CMK (cell line): ENCODE measurements around the gene FBRSL1.
A peak's percentile ranks its signal among the peaks of the same experiment; 100 is the strongest.

ENCODE experiments used
- DNase-seq: peaks from one replicate; pipeline ENCODE4 v3.0.0-alpha.2; 2010; ENCODE audit warnings: low read depth

FBRSL1 gene

DNA sequence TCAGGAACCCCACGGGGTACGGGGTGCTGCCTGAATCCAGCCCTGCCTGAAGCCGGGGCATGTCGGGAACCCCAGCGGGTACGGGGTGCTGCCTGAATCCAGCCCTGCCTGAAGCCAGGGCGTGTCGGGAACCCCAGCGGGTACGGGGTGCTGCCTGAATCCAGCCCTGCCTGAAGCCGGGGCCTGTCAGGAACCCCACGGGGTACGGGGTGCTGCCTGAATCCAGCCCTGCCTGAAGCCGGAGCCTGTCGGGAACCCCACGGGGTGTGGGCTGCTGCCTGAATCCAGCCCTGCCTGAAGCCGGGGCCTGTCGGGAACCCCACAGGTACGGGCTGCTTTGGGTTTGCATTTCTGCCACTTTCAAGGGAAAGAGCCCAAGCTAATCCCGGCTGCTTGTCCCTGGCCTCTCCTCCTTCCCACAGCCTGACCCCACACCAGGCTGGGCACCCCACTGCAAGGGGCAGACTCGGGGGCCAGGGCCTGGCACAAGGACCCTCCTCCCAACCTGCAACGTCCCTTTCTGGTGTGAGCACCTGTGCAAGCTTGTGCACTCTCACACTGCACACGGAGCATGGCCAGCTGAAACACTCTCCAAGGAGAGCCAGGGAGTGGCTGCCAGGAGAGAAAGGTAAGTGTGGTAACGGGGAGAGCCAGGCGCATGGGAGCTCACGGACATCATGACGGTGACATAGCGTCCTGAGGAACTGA, 5.6 kb upstream of the FBRSL1 start:
- no peak for DNase-seq

GRCh38 chr12:132484891-132485441, 5.0 kb upstream of the FBRSL1 start:
- no peak for DNase-seq

DNA sequence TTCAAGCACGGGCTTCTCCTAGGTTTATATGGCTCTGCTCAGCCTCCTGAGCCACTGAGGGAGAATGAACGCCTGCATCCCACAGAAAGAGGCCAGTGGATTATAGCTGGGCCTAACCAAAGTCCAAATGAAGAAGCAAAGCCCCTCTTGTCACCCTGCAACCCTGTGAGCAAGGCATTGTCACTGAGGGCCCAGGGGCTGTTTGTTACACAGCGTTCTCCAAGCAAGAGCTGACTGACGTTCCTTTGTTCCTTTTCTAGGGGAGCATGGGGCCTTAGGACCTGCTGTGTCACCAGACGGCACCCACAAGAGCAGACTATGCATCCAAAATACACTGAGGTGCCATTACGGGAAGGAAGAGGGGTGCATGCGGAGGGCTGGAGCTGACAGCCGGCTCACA, 4.3 kb upstream of the FBRSL1 start:
- no peak for DNase-seq

GRCh38 chr12:132486168-132486567, 3.8 kb upstream of the FBRSL1 start:
- no peak for DNase-seq

- DNase-seq = no peak
Observed at GRCh38 chr12:132486576-132486975, 3.4 kb upstream of the FBRSL1 start.

- no peak for DNase-seq
Observed at GRCh38 chr12:132487311-132487741, 2.6 kb upstream of the FBRSL1 start.

- peak; percentile 96 for DNase-seq
Observed at GRCh38 chr12:132488127-132489077, 1.5 kb upstream of the FBRSL1 start.

DNA sequence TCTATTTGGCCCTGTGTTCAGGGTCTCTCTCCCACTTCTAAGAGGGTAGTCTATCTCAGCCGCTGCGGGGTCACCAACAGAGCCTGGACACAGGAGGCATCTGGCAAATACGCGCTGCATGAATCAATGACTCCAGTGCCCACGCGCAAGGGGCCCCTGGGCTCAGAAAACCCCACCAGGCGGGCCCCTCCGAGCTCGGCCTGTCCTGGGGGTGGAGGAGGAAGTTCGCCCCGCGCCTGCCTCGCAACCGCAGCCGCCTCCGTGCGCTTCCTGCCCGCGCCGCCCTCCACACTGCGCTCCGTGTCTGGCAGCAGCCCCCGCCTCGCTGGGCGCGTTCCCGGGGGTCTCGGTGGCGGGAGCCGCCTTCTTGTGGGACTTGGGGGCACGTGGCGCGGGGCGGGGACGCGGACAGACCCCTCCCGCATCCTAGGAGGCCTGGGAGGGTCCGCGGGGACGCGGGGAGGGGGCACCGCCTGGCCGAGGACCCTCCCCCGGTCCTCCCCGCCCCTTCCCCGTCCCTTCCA, 811 bp upstream of the FBRSL1 start:
- DNase-seq = no peak

- DNase-seq = no peak
Observed at GRCh38 chr12:132490422-132491137, 629 bp downstream of the FBRSL1 start.

GRCh38 chr12:132491138-132491663, 1.2 kb downstream of the FBRSL1 start:
- DNase-seq = no peak

GRCh38 chr12:132491761-132492378, 1.9 kb downstream of the FBRSL1 start:
- no peak for DNase-seq

DNA sequence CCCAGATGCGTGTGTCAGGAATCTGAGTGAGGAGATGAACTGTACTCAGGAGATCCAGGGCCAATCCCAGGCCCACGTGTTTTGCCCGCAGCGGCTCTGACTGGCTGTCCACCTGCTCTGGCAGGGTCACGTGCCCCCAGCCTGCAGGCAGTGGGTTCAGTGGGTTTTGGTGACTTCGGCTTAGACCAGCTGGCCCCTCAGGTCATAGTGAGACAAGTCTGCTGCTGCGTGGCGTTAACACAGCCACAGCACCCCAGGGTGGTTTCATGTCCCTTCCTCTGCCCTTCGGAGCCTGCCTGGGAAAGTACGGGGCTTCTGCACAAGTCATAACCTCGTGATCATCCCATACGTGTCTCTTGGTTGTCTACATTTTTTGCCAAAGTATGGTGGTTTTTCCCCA, 2.6 kb downstream of the FBRSL1 start:
- no peak for DNase-seq

GRCh38 chr12:132492951-132493350, 3.0 kb downstream of the FBRSL1 start:
- DNase-seq = no peak

DNA sequence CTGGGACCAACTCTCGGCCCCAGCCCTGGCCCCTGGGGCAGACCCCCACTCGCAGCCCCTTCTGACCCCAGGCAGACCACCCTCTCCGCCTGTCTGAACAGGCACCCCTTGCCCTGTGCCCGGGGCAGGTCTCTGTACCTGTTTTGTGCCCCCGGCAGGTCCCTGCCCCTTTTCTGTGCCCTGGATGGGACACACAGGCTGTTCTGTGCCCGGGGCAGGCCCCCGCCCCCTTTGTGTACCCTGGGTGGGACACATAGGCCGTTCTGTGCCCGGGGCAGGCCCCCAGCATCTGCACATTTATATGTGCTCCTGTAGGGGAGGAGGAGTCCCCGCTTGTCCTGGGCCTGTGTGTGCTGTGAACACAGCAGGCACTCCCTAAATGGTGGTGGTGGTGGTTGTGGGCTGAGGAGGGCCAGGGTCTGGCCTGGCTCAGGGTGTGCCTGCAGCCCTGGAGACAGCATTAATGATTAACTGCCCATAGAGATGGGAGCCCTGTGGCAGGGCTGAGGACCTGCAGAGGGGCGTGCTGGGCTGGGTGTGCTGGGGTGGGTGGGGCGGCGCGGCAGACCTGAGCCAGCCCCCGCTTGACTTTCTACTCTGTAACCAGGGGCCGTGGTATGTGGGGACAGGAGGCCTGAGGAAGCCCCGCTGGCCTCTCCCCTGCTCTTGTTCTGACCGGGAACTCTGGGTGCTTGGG, 3.7 kb downstream of the FBRSL1 start:
- no peak for DNase-seq

- no peak for DNase-seq
Observed at GRCh38 chr12:132494294-132495164, 4.6 kb downstream of the FBRSL1 start.

DNA sequence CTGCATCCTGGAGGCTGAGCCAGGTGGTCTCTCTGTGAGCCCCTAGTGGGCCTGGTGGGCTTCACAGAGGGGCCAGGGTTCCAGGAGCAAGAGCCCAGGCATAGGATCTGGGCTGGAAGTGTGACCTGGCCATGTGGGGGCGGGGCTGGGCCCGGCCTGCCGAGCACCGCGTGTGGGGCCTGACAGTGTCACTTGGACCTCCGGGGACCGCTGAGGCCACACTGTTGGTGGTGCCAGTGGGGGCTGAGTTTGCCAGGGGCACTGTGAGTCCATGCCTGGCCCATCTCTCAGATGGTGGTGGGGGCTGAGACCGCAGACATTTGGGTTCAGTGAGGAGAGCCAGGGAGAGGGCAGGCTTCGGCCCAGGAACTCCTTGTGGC, 5.2 kb downstream of the FBRSL1 start:
- no peak for DNase-seq

DNA sequence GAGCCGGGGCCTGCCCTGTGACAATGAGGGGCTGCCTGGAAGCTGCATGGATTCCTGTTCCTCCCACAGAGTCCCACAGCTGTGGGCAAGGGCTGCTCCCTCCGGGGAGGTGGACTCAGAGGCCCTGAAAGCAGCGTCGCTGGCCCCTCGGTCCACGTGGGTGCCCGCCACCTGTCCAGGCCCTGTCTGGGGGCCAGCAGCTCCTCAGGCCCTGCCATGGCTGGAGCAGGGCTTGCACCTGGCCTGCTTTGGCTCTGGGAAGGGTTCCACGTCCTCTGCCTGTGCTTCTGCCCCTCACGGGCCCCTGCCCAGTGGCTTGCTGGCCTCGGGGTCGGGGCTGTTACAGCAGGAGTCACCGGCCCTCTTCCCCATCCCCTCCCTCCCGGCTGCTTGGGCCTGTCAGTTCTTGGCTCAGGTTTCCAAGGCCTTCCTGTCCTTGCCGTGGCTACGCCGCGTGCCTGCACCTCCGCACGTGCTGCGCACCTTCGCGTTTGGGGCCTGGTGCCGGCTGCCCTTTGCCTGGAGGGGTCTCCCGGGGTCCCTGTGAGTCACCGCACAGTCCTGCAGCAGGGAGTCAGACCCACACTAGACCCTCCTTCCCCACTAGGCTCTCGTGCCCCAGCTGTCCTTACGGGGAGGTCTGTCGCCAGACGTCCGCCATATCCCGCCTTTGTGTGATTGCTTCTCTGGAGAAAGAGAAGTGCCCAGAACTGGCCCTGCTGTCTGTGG, 5.8 kb downstream of the FBRSL1 start:
- no peak for DNase-seq

GRCh38 chr12:132496358-132496669, 6.4 kb downstream of the FBRSL1 start:
- DNase-seq = no peak

- DNase-seq = no peak
Observed at GRCh38 chr12:132496710-132497109, 6.8 kb downstream of the FBRSL1 start.
